ENCODE results near the gene PTPRM.

DNA sequence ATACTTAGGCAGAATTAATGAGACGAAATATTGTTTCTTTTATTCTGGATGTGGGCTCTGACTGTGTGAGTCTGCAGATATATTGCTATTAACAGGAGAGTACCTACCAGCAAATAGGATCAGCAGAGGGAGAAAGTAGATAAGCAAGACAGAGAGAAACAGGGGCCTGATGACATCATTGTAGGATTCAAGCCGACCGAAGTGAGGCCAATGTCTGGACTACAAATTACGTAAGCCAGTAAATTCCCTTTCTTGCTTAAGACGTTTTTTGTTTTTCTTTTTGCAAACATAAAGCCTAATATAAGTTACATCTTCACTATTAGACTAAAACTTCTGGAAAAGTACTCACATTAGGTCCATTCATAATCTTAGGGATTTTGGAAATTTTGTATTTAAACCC, 21.4 kb upstream of the PTPRM start:
- TF ChIP-seq CTCF (conservative IDR thresholded peaks at IDR 0.05; ENCODE audit: low read length) (no peak), EZH2phosphoT487 (IDR thresholded peaks at IDR 0.05; ENCODE audit: borderline replicate concordance) (no peak)

Measured in Loucy (cell line).